Activated CD8-positive, alpha-beta memory T cell treated with anti-CD3 and anti-CD28 coated beads for 4 hours (primary cell): ENCODE measurements around the gene UPP1.

Source experiments
- DNase-seq, 2 donors: peaks; one replicate each; pipeline ENCODE4 v3.0.0-alpha.2; 2020; ENCODE audit warnings: low read depth in 2 of 2

UPP1 gene

GRCh38 chr7:48085942-48086341 lies 3.1 kb upstream of the UPP1 start:
- no peak for DNase-seq

- no peak for DNase-seq
These were observed 1.7 kb upstream of the UPP1 start for GRCh38 chr7:48087349-48087748.

GRCh38 chr7:48088559-48089045 lies 463 bp upstream of the UPP1 start:
- DNase-seq = no peak

DNA sequence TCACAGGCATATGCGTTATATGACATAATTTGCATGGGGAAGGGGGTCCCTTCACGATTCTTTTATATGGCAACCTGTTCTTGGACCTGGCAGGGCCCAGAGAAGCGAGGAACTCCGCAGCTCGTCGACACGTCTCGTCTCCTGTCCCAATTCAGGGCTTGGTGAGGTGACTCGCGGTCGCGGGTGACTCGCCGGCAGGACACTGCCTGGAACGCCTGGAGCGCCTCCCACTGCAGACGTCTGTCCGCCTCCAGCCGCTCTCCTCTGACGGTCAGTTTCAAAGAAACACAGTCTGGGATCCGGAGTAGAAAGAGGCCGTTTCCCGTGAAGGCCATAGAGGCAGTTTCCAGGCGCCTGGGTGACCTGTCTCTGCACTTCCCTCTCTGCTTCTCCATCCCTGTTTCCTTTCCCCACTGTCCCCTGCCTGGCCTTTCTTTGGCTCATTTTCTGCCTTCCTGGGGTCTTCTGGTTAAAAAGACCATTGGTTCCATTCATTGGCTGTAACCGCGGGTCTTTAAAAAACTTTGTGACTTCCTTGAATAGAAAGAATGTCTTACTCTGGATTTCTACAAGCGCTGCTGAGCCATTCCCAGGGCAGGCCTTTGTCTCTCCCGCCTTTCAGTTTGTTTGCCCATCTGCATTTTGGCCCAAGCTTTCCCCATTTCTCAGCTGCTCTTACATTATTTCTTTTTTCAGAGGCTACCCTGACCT lies 1.2 kb downstream of the UPP1 start:
- no peak for DNase-seq

DNA sequence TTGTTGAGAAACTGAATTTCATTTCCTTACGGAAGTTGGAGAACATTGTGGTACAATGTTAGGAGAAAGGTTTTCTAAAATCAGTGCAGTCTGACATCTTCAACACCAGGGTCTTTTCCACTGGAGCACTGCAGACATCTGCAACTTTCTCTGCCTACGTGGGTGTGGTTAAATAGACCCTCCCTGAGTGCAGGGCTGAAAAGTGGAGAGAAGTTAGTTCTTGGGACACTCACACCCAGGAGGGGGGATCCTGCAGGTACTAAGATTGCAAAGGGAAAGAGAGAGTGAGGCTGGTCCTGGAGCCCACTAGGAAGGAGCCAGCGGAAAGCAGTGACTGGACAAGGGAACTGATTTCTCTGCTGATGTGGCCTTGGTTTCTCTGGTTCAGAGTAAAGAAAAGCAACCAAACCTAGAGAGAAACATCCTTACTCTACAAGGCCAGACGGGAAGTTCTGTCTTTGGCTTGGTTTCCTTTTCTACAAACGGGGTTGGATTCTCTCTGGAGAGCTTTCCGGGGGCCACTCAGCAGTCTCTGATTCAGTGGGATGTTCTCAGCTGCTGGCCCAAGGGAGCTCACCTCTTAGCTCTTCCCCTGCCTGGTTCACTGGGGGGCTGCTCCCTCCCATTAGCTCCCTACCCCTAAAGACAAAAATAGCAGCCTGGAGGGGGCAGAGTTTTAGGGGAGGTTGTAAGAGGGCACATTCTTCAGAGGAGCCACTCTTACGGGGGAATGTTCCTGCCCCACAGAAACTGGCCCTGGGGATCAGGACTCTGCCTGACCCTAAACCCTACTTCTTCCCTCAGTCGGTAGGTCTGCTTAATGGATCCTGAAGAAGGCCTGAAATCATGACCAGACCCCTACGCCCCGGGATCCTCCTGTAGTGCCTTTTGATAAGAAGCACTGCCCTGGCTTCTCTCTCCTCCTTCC lies 2.7 kb downstream of the UPP1 start:
- no peak for DNase-seq

- DNase-seq = no peak
These were observed 5.8 kb downstream of the UPP1 start for GRCh38 chr7:48094861-48095293.

- no peak for DNase-seq
These were observed 7.2 kb downstream of the UPP1 start for GRCh38 chr7:48096273-48096672.

DNA sequence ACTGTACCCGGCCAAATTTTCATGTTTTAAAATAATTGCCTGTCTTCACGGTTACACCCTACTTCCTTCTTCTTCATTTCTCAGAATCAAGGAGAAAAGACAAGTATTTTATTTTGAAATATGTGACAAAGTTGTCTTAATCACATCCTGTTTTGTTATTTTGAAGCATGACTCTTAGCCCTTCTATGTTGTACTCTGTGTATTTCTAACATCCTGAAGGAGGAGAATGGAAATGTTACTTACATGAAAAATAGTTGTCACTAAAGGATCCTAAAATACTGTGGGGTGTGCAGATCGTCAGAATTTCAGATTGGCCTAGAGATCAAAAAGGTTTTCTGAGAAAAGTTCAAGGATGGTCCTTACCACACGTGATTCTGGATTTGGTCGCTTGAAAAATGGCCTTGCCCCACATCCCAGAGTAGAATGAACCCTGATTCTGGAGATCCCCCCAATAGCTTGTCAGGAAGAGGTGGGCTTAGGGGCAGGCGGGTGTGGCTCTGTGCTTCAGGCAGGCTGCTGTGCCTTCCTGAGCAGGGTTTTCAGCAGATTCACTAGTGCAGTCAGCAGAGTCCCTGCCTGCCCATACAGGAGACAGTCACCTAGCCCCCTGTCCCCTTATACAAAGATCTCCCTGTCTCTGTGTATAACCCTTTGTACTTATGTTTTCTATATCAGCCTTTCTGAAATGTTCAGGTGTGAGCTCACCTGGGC lies 8.6 kb downstream of the UPP1 start:
- no peak for DNase-seq

GRCh38 chr7:48098846-48099245 lies 9.8 kb downstream of the UPP1 start:
- DNase-seq = no peak

DNA sequence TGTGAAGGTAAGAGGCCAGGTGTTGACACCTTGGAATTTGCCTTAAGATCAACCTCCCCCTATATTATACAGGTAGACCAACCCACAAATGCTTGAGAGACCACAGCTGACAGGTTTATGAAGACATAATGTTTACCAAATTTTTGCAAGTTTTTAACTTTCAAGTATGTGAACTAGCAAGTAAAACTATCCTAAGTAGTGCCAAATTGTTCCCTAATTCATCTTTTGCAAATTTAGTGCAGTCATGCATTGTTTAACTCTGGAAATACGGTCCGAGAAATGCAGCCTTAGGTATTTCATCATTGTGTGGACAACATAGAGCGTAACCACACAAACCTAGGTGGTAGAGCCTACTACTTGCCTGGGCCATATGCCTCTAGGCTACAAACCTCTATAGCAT lies 10.7 kb downstream of the UPP1 start:
- no peak for DNase-seq

DNA sequence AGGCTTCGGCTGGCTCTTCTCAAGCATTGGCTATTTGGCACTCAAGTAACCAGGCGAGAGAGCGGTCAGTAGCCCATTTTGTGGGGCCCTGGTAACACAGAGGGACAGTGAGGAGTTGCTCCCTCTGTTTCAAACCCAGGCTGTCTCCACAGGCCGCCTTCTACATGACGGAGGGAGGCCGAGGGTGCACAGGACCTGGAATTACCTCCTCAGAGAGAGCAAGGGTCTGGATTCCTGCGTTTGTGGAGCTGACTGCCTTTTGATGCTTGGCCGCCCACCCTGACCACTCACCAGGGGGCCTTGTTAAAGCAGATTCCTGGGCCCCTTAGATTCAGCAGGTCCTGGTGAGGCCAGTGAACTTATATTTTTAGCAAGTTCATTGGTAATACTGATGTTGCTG lies 12.3 kb downstream of the UPP1 start:
- no peak for DNase-seq

DNA sequence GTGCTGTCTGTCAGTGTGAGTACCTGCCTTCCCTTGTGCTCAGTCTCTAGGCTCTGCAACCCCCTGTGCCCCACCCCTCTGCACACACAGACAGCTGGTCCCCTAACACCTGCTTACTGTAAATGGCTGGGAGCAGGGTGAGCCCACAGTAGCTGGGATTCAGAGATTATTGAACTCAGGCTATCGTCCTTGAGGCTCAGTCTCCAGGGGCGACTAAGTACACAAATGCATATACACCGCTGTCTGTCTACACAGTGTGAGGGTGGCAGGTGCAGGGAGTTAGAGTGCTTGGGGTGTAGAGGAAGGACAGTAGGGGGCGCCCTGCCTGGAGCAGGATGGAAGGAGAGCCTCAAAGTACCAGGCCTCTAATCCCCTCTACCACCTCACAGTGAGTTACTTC lies 12.9 kb downstream of the UPP1 start:
- DNase-seq = no peak

- DNase-seq = no peak
These were observed 13.5 kb downstream of the UPP1 start for GRCh38 chr7:48102530-48102929.

GRCh38 chr7:48105045-48105444 lies 16.0 kb downstream of the UPP1 start:
- no peak for DNase-seq

DNA sequence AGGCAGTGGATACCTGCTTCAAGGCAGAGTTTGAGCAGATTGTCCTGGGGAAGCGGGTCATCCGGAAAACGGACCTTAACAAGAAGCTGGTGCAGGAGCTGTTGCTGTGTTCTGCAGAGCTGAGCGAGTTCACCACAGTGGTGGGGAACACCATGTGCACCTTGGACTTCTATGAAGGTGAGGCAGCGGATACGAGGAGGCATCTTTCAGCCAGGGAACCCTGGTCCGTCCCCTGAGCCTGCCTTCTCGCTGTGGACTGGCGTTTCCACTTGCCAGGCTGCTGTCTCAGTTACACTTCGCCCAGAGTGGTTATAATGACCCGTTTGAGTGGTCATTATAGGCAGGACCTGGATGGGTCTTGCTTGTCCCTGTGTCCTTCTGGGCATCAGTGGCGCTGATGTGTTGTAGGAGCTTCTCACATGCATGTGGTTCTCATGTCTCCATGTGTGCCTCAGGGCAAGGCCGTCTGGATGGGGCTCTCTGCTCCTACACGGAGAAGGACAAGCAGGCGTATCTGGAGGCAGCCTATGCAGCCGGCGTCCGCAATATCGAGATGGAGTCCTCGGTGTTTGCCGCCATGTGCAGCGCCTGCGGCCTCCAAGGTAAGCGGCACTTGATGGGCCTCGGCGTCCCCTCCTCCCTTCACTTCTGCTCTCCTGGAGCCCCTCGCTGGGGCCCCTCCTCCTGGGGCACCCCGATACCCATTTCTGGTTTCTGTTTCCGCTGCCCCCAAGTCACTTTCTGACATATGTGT lies 18.0 kb downstream of the UPP1 start:
- DNase-seq = no peak

GRCh38 chr7:48107926-48108472 lies 18.9 kb downstream of the UPP1 start:
- DNase-seq = no peak

GRCh38 chr7:48108959-48109847 lies 20.1 kb downstream of the UPP1 start:
- no peak for DNase-seq

DNA sequence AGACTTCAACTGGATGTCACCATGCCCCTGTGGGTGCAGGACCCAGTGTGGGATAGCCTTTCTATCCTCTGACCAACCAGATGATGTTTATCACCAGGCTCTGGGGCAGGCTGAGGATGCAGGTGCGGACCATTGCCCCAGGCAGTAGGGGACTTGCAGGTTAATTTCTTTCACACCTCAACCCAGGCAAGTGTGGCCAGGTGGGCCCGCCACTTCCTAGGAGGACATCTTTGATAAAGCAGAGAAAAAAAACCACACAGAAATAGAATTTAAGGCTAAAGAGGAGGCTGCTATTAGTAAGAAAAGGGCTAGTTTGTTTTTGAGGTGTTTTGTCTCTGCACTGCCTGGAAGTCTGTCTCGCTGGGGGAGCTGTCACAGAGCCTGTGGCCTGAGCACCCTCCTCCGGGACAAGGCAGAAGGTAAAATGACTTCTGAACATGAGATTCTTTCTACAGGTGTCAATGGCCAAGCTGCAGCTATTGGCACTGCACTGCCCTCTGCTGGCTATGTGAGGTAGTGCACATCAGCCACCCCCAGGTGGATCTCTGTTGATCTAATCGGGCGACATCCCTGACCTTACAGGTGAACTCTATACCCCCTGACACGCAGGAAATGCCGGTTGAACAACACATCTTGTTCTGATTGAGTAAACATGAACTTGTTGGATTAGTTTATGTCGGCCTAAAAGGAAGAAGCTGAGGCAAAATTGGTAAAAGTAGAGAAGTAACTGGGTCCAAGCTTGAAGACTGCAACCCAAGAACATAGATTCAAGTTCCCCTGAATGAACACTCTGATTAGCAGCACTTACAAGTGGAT lies 21.0 kb downstream of the UPP1 start:
- peak; percentile 76 to 77 for DNase-seq

- no peak for DNase-seq
These were observed 21.8 kb downstream of the UPP1 start for GRCh38 chr7:48110868-48111267.
